Breast epithelium (tissue), 4 donors: ENCODE measurements around the gene RBM7. TPM values are rescaled to one million over a fixed set of nuclear protein-coding genes. Genes with fewer than 3 reads are reported as not detected.
A peak's percentile ranks its signal among the peaks of the same experiment; 100 is the strongest.

Experiments used
- DNase-seq, 2 donors: peaks; one replicate each; pipeline ENCODE4 v3.0.0-alpha.2; 2019; ENCODE audit warnings: low spot score in 2 of 2
- H3K27ac ChIP-seq, 2 donors: fragments of 200-600 bp; sonication (generic) in 1 of 2; one replicate each; pipeline ENCODE4 v1.5.1; 2016 to 2019; ENCODE audit warnings: mild to moderate bottlenecking in 1 of 2
- H3K27me3 ChIP-seq, 2 donors: fragments of 200-600 bp; sonication (generic) in 1 of 2; one replicate each; pipeline versions ENCODE4 v1.5.1 to v1.6.0; 2017 to 2019; ENCODE audit warnings: control low read depth in 1 of 2, mild to moderate bottlenecking in 1 of 2
- H3K36me3 ChIP-seq: fragments of 200-600 bp; one replicate; pipeline ENCODE4 v1.5.1; 2019
- H3K4me1 ChIP-seq, 2 donors: fragments of 200-600 bp; sonication (generic); one replicate each; pipeline ENCODE4 v1.5.1; 2016 to 2019; ENCODE audit warnings: control low read depth in 1 of 2
- H3K4me3 ChIP-seq, 3 donors: fragments of 200-600 bp; sonication (generic); 1 replicate in 2 of 3; 2 replicates in 1 of 3; pipeline ENCODE4 v1.5.1; 2016 to 2019; ENCODE audit warnings: mild to moderate bottlenecking in 3 of 3, moderate library complexity in 2 of 3
- H3K9me3 ChIP-seq, 2 donors: fragments of 200-600 bp; sonication (generic) in 1 of 2; one replicate each; pipeline ENCODE4 v1.5.1; 2016 to 2019; ENCODE audit warnings: control low read depth in 1 of 2
- CTCF ChIP-seq, 3 donors: fragments of 450-650 bp; IDR thresholded peaks; one replicate each; pipeline ENCODE4 v1.5.1; 2016 to 2017; ENCODE audit warnings: antibody characterized with exemption in 3 of 3, mild to moderate bottlenecking in 3 of 3, moderate library complexity in 3 of 3
- POLR2A ChIP-seq: fragments of 450-650 bp; IDR thresholded peaks from one replicate; pipeline ENCODE4 v1.6.1; 2016; ENCODE audit warnings: antibody characterized with exemption, mild to moderate bottlenecking, moderate library complexity
- POLR2AphosphoS5 ChIP-seq, 3 donors: sonication (generic); formaldehyde crosslinking; IDR thresholded peaks; one replicate each; pipeline ENCODE4 v1.6.1; 2017; ENCODE audit warnings: antibody characterized with exemption in 3 of 3
- intact Hi-C: fragments of 100-400 bp; cut with DNase I; formaldehyde crosslinking; loops from one replicate; pipeline ENCODE4 v1.15.1; 2023; ENCODE audit warnings: low total_unique reads
- total RNA-seq, 3 donors: library from RNA; depleted of rRNA; stranded (reverse); fragments of >200 nt; gene quantifications; one replicate each; pipeline ENCODE4 v1.1.0, GENCODE V29; 2016

RBM7 gene
- total RNA-seq, 3 donors from 2014 or later = 14.7 to 29.7 (median 25.2) TPM

GRCh38 chr11:114396916-114397315, 3.5 kb upstream of the RBM7 start:
- no peak for DNase-seq
- H3K4me3 ChIP-seq = no peak overlapping the region
- TF ChIP-seq POLR2AphosphoS5 (IDR thresholded peaks at IDR 0.05) (no peak), CTCF (IDR thresholded peaks at IDR 0.05) (no peak), POLR2A (no peak)
- H3K27me3 ChIP-seq = no peaks in the 10 kb centered on the region
- no peaks in the 10 kb centered on the region for H3K9me3 ChIP-seq
- intact Hi-C loops = no loop called here
- H3K4me1 ChIP-seq = no peaks in the 10 kb centered on the region
- H3K27ac ChIP-seq = no peak overlapping the region
- no peaks in the 10 kb centered on the region for H3K36me3 ChIP-seq

- DNase-seq = no peak
- Histone ChIP-seq H3K9me3 (no peaks in the 10 kb centered on the region), H3K4me3 (no peak overlapping the region), H3K4me1 (no peaks in the 10 kb centered on the region), H3K27ac (no peak overlapping the region), H3K27me3 (no peaks in the 10 kb centered on the region), H3K36me3 (no peaks in the 10 kb centered on the region)
- no peak for TF ChIP-seq POLR2A
- TF ChIP-seq CTCF (IDR thresholded peaks at IDR 0.05) = no peak
- TF ChIP-seq POLR2AphosphoS5 (IDR thresholded peaks at IDR 0.05) = no peak
- intact Hi-C loops = no loop called here
These were observed 3.0 kb upstream of the RBM7 start for GRCh38 chr11:114397349-114397982.

- no peak overlapping the region for H3K4me3 ChIP-seq
- intact Hi-C loops = no loop called here
- TF ChIP-seq POLR2AphosphoS5 (IDR thresholded peaks at IDR 0.05) (no peak), CTCF (IDR thresholded peaks at IDR 0.05) (no peak), POLR2A (no peak)
- H3K27ac ChIP-seq = peak overlapping the region in 1 of 2 donors; percentile 98
- no peak for DNase-seq
- no peaks in the 10 kb centered on the region for H3K27me3 ChIP-seq
- H3K36me3 ChIP-seq = no peaks in the 10 kb centered on the region
- no peaks in the 10 kb centered on the region for H3K4me1 ChIP-seq
- no peaks in the 10 kb centered on the region for H3K9me3 ChIP-seq
These were observed 2.1 kb upstream of the RBM7 start for GRCh38 chr11:114398303-114398920.

- intact Hi-C loops = no loop called here
- Histone ChIP-seq H3K36me3 (no peaks in the 10 kb centered on the region), H3K4me3 (peak overlapping the region; percentile 56 to 71 (median 70)), H3K27ac (peak overlapping the region; percentile 98 to 99), H3K27me3 (no peaks in the 10 kb centered on the region), H3K9me3 (no peaks in the 10 kb centered on the region), H3K4me1 (no peaks in the 10 kb centered on the region)
- DNase-seq = peak; percentile 46 to 63
- TF ChIP-seq POLR2AphosphoS5 (IDR thresholded peaks at IDR 0.05) = no peak
- no peak for TF ChIP-seq POLR2A
- TF ChIP-seq CTCF (IDR thresholded peaks at IDR 0.05) = no peak
These were observed 813 bp upstream of the RBM7 start for GRCh38 chr11:114399490-114400215.

- DNase-seq = no peak
These were observed 403 bp downstream of the RBM7 start for GRCh38 chr11:114400915-114401223.

More at GRCh38 chr11:114400915-114401223, 403 bp downstream of the RBM7 start:
- TF ChIP-seq POLR2A (no peak), POLR2AphosphoS5 (IDR thresholded peaks at IDR 0.05) (peak in 1 of 3 donors; percentile 8), CTCF (IDR thresholded peaks at IDR 0.05) (peak in 1 of 3 donors; percentile 11)
- intact Hi-C loops = no loop called here
- Histone ChIP-seq H3K9me3 (no peaks in the 10 kb centered on the region), H3K36me3 (no peaks in the 10 kb centered on the region), H3K4me3 (peak overlapping the region; percentile 56 to 71 (median 70)), H3K4me1 (no peaks in the 10 kb centered on the region), H3K27ac (peak overlapping the region; percentile 98 to 99), H3K27me3 (no peaks in the 10 kb centered on the region)
